SW480 (cell line): ENCODE results near the gene CEPT1.
"Not testable (repeated sequence)": the region's sequence is repeated elsewhere in the genome, so short reads cannot be mapped to it uniquely, and the experiment has no call there.

Source experiments
- DNase-seq: peaks from one replicate; pipeline ENCODE4 v3.0.0-alpha.2; 2016; ENCODE audit warnings: low spot score

Gene CEPT1

DNA sequence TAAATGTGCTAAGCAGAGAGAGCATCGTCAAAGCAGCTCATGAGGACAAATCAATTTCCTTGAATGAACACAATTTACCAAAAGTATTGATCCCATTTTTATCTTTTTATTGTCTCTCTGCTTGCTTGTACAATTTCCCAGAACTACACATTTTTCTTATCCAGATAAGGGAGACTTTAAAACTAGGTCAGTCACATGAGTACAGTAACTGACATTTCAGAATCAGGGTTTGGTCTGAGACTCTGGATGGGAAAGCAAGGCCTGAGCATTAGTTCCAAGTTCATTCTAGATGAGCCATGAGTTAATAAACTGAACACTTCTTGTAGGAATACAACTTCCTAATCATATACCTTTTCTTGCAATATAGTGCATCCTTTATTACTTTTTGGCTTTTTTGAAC, 71.9 kb downstream of the CEPT1 start:
- DNase-seq = no peak

DNA sequence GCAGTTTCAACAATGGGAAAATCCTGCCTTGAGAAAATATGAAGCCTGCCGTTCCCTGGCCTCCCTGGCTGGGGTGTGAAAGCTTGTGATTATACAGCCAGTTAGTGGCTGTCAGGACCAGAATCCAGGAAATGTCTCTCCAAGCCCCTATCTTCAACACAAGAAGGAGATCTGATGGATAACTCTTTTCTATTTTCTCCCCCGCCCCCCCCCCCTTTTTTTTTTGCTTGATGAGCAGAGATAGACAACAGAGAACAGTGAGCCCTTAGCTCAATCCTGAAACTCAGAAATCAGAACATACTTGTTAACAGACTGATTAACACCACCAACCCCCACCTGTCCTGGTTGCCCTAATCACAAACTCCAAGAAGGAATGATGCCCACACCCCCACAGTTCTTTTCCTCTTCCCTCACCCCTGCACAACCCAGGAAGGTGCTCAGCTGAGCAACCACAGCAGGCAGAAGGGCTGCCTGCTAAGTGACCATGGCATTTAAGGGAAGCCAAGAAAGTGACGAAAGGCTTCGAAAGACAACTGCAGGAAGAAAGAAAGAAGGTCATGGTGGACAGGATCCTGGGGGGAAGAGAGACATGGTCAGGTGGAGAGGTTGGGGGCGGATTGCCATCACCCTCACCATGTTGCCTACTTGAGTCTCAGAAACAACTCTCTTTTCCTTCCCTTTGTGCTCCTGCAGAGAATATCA, 72.8 kb downstream of the CEPT1 start:
- no peak for DNase-seq

DNA sequence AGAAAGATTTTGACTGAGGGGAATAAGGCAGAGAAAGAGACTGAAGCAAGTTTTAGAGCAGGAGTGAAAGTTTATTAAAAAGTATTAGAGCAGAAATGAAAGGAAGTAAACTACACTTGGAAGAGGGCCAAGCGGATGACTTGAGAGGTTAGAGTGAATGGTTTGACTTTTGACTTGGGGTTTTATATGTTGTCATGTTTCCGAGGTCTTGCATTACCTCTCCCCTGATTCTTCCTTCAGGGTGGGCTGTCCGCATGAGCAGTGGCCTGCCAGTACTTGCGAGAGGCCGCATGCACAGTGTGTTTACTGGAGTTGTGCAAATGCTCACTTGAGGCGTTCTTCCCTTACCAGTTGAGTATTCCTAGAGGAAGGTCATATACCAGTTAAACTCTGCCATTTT, 73.4 kb downstream of the CEPT1 start:
- DNase-seq = no peak

DNA sequence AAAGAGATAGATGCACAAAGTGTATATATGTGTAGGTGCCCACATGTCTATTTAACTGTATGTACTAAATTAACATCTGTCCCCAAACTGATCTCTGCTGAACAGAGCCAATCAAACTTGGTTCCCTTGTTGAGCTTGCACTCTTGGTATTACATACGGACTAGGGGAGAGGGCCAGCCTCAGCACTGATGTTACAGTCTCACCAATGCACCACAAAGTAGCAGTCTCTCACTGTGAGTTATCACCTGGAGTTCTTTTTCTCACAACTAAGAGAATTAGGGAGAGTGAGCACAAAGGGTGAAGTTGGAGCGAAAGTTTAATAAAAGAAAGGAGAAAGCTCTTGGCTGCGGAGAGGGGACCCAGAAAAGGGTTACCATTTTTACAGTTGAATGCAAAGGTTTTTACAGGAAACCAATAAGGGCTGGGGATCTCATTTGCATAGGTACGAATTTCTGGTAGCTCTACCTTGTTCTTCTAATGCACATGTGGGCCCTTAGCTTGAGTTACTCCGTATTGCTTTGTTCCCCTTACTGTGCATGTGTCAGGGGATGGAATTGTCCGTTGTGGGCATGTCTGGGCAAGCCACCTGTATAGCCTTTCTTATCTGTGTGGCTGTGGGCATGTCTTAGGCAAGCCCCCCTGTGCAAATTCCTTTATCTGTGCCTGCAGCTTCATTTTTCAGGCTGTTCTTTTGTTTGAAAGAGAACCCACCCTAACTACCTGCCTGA, 74.2 kb downstream of the CEPT1 start:
- DNase-seq = no peak

DNA sequence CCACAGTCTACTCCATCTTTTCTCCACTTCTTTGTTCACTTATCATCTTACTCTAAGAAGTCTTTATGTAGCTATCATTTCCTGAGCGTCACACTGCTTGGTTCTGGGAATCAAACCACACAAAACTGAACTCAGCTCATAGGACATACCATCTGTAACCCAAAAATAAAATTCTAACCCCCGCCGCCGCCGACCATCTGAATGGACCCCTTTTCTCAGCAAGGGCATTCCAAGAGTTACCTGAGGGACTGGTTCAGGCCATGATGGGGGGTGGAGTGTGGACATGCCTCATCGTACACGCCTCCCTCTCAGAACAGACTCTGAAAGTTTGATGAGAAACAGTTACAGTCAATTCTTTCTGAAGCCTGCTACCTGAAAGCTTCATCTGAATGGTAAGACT, 74.9 kb downstream of the CEPT1 start:
- no peak for DNase-seq

DNA sequence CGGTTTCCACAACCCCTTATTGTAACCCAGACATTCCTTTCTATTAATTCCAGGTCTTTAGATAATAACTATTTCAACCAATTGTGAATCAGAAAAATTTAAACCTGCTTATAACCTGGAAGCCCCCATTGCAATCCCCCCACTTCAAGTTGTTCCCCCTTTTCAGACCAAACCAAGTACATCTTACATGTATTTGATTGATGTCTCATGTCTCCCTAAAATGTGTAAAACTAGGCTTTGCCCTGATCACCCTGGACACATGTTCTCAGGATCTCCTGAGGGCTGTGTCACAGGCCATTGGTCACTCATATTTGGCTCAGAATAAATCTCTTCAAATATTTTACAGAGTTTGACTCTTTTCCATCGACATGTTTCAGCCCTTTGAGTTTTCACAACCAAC, 75.3 kb downstream of the CEPT1 start:
- not testable (repeated sequence) for DNase-seq

DNA sequence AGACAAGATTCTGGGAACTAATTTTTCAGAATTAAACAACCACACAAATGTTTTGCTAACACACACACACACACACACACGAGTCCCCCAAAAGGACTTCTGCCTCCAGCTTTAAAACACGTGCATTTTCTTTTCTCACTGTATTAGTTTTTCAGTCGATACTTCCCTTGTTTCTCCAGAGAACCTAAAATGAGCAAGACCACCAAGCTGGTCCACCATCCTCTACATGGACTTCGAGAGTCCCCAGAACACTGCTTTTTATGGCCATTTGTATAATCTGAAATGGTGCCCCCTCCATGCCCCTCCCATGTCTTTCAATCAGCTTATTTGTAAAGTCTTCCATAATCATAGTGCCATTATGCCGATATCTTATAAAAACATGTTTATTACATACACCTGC, 76.7 kb downstream of the CEPT1 start:
- no peak for DNase-seq

DNA sequence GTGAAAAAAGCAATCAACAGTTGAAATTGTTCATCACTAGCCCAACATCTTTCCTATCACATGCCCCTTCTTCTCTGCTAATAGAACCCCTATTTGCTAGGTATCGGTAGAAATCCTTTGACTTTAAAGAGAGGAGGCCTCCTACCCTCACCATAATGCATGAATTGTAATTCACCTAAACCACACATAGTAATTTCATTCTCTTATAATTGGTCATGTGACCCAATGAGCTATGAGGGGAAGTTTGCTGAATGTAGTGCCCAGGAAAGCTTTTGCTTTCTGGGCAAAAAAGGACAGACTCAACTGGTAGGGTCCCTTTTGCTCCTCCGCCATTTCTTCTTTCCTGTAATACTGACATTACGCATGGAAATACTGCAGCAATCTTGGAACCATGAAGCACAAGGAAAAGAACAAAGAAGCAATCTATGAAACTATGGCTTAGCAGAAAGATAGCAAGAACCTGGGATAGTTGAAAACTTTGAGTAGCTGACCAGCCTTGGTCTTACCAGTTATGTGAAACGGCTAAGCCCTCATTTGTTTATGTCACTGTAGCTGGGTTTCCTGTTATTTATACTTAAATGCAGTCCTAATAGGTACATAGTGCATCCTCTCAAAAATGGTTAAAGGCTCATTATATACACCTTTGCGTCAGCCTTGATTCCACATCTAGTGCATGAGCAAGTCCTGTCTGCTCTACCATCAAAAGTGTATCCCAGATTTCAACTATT, 77.3 kb downstream of the CEPT1 start:
- no peak for DNase-seq

DNA sequence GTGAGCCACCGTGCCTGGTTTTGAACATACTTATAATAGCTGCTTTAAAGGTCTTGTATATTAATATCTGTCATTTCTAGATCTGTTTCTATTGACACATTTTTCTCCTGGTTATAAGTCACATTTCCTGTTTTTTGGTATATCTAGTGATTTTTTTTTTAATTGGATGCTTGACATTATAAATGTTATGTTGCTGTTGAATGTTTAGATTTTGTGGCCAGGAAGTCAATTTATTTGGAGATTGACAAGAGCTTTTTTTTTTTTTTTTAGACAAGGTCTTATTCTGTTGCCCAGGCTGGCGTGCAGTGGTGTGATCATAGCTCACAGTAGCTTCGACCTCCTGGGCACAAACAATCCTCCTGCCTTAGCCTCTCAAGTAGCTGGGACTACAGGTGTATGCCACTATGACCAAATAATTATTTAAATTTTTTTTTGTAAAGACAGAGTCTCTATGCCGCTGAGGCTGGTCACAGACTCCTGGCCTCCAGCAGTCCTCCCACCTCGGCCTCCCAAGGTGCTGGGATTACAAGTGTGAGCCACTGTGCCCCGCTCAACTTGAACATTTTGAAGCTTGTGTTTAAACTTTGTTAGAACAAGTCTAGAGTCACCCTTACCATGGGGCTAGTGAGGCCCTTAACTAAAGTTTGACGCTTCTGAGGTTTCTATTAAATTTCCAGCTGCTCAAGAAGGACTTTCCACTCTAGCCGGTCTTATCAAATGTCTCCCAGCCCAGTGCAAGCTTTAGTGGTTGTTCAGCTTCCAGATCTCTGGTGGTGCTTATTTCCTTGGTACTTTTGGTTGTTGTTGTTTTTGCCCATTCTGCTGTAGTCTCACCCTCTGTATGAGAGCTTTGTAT, 78.9 kb downstream of the CEPT1 start:
- DNase-seq = no peak

DNA sequence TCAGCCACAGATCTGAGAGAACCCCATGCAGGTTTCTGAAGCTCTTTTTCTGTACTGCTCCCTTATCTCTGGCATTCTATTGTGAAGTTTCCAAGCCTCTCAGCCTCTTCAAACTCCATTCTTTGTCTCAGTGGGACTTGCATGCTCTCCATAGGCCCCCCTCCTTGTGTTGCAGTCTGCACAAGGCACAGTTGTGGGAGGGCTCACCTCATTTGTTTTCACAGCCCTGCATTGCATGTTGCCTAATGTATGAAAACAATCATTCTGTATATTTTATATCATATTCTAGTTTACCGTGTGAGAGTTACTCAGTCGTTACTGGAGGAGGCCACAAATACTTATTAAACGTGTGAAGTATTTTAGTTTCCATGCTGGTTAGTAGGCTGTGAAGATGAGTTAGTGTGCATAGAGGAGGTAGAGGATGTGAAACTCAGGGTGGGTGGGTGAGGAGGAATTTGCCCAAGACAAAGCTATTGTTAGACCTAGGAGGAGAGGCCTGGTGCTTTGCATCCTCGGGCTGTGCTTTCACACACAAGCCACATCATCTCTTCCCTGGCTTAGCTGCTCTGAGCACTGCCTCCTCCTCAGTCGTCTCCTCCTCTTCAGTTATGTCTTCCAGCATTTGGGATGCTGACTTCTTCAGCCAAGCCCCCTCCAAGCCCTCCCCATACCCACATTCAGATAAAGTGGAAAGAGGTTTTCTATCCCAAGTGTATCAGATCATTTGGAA, 79.7 kb downstream of the CEPT1 start:
- DNase-seq = no peak

DNA sequence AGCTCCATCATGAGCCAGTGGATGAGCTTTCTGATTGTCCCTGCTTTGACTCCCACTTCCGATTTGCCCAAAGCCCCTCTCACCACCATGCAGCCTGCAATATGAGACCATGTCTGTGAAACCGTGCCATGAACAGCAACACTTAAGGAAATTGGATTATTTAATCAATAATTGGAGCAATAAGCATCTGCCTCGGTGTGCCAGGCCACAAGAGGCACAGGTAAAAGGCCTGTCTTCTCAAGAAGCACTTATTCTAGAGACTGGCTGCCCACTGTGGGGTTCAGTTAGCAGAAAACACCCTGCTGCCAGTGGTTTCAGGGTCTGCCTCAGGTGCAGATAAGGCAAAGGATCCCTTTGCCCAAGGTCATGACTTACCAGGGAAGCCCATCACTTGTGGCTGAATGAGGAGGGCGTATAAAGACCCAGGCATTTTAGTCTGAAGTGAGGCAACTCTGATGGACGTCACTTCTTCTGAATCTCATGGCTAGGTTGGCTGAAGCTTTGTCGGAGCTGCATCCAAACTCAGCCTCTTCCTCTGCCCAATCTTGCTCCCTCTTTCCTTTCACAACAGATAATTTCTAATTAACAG, 80.4 kb downstream of the CEPT1 start:
- no peak for DNase-seq

DNA sequence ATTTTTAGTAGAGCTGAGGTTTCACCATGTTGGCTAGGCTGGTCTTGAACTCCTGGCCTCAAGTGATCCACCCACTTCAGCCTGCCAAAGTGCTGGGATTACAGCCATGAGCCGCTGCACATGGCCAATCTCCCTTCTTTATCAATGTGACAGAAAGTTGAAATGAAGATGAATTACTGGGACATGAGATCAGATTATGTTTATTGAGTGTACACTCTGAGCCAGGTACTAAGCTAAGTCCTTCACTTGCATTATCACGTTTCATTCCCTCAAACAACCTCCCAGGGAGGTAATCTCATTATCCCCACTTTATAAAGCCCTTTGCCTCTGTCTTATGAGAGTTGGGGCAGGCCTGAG, 81.2 kb downstream of the CEPT1 start:
- DNase-seq = no peak

DNA sequence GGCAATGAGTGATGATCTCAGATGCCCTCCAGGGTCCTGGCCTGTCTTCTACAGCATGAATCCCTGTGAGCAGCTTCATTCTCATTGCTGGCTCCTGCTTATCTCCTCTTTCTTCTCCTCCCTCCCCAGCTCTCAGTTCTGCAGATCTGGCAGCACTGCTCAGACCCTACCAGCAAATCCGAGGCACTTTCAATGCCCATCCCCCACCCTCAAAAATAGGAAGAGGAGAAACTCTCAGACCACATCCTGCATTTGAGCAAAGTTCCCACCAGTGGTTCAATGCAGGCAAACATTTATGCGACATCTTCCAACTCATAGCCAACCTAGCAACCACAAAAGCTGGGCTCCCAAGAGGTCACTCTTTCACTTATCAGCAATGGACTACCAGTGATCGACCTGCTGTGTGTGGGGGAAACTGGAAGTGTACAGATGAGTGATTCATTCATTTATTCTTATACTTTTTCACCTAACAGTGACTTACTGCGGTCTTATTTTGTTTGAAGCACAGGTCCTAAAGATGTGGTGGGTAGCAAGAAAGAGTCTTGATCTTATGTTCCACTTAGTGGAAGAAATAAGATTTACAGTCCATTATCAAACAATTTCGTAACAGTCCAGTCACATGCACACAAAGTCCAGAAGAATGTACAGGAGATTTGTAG, 81.7 kb downstream of the CEPT1 start:
- DNase-seq = no peak

DNA sequence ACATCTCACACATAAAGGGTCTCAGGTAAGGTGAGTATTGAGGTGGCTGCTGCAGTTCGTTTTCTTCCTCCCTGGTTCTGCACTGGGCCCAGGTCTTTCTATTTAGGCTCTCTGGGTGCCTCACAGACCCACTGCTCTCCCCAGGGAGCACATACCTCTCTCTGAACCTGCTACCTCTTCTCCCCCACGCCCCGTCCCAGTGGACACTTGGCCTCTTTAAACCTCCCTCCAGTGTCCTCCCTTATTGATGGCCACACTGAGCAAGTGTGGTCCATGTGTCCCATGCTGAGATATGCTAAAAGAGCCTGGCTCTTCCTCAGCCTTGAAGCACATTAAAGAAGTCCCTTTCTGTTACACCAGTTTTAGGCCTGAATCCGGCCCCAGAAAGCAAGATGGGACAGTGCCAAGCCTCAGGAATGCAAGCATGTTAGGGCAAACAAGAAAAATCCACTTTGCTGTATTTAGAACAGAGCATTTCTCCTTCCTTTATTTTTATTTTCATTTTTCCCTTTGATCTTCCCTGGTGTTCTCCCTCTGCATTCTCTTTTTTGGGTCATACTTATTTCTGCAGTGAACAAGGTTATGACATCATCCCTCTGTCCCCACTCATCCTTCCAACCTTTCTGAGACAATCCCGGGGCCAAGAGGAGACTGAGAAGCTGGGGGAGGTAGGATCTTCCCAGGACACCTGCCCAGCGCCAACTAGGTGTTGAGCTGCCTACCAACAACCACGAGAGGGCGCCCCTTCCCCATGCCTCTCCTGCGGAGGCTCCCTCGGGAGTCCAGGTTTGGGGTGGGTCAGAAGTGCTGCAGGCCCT, 82.5 kb downstream of the CEPT1 start:
- DNase-seq = peak; percentile 67

DNA sequence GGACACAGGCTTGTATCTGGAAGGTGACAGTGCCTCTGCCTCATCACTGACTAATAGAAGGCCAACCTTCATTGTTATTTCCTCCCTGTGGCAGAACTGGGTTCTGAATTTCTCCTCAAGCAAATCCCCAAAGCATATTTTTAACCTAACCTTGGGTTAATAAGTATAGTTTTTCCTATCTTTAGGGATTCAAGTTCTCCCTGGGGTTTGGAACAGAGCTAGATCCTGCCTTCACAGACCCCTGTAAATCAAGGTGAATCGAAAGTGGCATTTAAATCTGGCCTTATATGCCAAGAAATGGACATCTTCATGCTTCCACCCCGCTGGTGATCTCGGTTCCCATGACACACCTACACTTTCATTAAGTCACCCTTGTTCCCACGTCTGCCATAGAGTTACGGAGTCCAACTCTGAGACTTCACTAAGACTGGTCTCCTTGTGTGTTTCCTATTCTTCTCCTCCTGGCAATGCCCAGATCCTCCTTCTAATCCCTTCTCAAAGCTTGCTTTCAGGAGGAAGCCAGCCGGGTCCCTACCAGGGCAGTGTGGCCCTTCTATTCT, 83.2 kb downstream of the CEPT1 start:
- DNase-seq = no peak

DNA sequence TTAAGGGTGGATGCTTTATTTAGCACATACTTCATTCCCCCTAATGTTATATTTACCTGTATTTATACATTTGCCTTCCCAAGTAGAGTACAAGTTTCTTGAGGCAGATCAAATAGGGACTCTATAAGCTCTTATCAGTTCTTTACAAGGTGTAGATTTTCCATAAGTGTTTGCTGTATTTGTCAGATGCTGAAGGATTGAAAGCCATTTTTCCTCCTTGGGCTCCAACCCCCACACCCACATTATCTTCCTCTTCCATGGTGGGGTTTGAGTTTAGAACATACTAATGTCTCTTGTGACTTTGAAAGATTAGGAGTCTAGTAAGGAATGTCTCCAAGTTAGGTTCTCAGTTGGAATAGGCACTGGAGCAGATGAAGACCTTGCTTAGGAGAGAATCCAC, 85.1 kb downstream of the CEPT1 start:
- no peak for DNase-seq

DNA sequence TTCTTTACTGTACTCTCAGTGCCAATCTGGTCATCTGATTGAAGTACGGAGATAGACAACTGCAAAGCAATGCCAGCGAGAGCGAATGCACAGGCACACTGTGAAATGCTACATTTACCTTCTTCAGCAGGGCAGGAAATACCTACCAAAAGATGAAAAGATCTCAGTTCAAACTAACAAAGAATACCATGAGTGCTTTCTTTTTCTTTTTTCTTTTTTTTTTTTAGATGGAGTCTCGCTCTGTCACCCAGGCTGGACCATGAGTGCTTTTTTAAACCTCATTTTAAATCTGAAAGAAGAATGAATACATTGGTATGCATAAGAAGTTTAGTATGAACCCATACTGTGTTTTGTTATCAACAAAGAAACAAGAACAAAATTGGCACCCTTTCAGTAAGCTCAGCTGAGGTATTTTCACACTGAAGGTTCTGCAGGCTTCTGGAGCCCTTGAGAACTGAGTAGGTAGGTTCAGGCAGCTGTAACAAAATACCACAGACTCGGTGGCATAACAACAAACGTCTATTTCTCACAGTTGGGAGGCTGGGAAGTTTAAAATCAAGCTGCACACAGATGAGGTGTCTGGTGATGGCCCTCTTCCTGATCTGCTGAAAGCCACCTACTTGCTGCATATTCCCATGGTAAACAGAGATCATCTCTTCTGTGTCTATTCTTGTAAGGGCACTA, 85.8 kb downstream of the CEPT1 start:
- DNase-seq = no peak

DNA sequence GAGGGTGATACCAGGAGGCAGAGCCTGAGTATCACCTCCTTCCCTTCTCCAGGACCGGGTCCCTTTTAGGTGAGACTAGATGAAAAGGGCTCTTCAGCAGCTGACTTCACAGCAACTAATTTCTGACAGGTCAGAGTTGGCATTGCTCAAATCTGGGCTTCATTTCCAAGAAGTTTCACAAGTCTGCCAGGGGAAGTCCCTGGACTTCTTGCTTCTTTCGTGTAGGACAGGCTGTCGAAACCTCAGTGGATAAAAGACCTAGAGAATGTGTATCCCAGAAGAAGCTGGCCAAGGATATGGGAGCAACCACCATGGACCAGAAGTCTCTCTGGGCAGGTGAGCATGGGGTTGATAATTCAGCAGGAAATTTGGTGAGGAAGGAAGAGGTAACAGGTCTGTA, 87.4 kb downstream of the CEPT1 start, which contains the start of gene CHI3L2:
CHI3L2 (plus strand) TSS at position 280 of the 400 bp plus-strand sequence; CDS start at position 297, 17 bp downstream.
- DNase-seq = no peak
